Smooth muscle cell (in vitro differentiated cells): Measurements from ENCODE around the gene ITGAL. TPM values are rescaled to one million over a fixed set of nuclear protein-coding genes. Genes with fewer than 3 reads are reported as not detected.

Experiments used
- DNase-seq: peaks from one replicate; lab custom pipeline; 2025; ENCODE audit not compliant: unreplicated experiment; lab: John Stamatoyannopoulos, UW
- H2AFZ ChIP-seq: fragments of 200-600 bp; sonication (generic); 2 replicates; pipeline ENCODE4 v1.6.0; 2016; ENCODE audit warnings: antibody characterized with exemption, low read depth, mild to moderate bottlenecking
- H3F3A ChIP-seq: fragments of 200-600 bp; sonication (generic); 2 replicates; pipeline ENCODE4 v1.6.0; 2017; ENCODE audit warnings: antibody characterized with exemption, low read depth
- H3K27ac ChIP-seq: fragments of 200-600 bp; sonication (generic); 2 replicates; pipeline ENCODE4 v1.5.1; 2016; ENCODE audit warnings: low read depth, mild to moderate bottlenecking
- H3K27me3 ChIP-seq: fragments of 200-600 bp; sonication (generic); 2 replicates; pipeline ENCODE4 v1.6.1; 2016; ENCODE audit warnings: low read depth, mild to moderate bottlenecking
- H3K36me3 ChIP-seq: fragments of 200-600 bp; sonication (generic); 2 replicates; pipeline ENCODE4 v1.5.1; 2016; ENCODE audit warnings: low read depth
- H3K4me1 ChIP-seq: fragments of 200-600 bp; sonication (generic); 2 replicates; pipeline ENCODE4 v1.5.1; 2016; ENCODE audit warnings: low read depth
- H3K4me2 ChIP-seq: fragments of 200-600 bp; sonication (generic); 2 replicates; pipeline ENCODE4 v1.6.0; 2016; ENCODE audit warnings: mild to moderate bottlenecking
- H3K4me3 ChIP-seq: fragments of 200-600 bp; sonication (generic); 2 replicates; pipeline ENCODE4 v1.5.1; 2016; ENCODE audit warnings: mild to moderate bottlenecking
- H3K79me2 ChIP-seq: fragments of 200-600 bp; sonication (generic); 2 replicates; pipeline ENCODE4 v1.6.0; 2016; ENCODE audit warnings: low read depth, mild to moderate bottlenecking
- H3K9ac ChIP-seq: fragments of 200-600 bp; sonication (generic); 2 replicates; pipeline ENCODE4 v1.6.0; 2016; ENCODE audit warnings: low read depth
- H3K9me3 ChIP-seq: fragments of 200-600 bp; sonication (generic); replicated peaks from 2 replicates; pipeline ENCODE4 v1.5.1; 2016; ENCODE audit warnings: low read depth
- H4K20me1 ChIP-seq: fragments of 200-600 bp; sonication (generic); 2 replicates; pipeline ENCODE4 v1.6.0; 2016; ENCODE audit warnings: low read depth
- WGBS: methylation state at CpG from one replicate; pipeline ENCODE4 v1.1.7; 2016; ENCODE audit warnings: low lambda C conversion rate; 5-methylcytosine and 5-hydroxymethylcytosine counted together
- polyA plus RNA-seq: library from polyadenylated mRNA; unstranded; fragments of >200 nt; fragmentation: Nextera tagmentation; extraction: Ambion mirVana; gene quantifications from 2 replicates; pipeline ENCODE4 v1.2.1, GENCODE V29; 2016
- total RNA-seq: library from RNA; depleted of rRNA; stranded (reverse); fragments of >200 nt; gene quantifications from 2 replicates; pipeline ENCODE4 v1.2.3, GENCODE V29; 2014
- TF ChIP-seq, protein P1 (sequence below): fragments of 200-600 bp; sonication (generic); IDR thresholded peaks from 2 replicates; pipeline ENCODE4 v1.5.1; 2017; ENCODE audit warnings: borderline replicate concordance, mild to moderate bottlenecking, antibody characterized with exemption; ENCODE audit not compliant: insufficient read depth, poor library complexity, severe bottlenecking

ITGAL gene
- total and polyA plus RNA-seq, 2 experiments from 2014 or later, result not detected

DNA sequence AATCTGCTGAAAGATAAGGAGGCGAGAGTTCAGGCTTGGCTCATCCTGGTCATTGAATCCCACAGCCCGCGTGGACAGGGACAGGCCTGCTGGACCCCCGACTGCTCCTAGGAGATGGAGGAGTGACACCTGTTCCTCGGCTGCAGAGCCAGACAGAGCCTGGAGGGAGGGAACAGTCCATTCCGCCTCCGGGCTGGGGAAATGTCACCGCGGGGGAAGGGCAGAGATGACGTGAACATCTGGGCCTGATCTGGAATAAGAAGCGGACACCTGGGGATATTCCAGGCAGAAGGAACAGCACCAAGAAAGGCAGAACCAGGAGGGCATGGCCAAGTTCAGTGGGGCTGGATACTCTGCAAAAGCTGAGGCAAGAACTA is 60.6 kb downstream of the ITGAL start:
- WGBS, result 81% methylated on average over 11 of the region's 11 CpGs
- no peak for DNase-seq
- H3K9ac ChIP-seq, result no peak overlapping the region
- H2AFZ ChIP-seq, result no peak overlapping the region
- H3K4me3 ChIP-seq, result peak overlapping the region; percentile 85
- no peaks in the 10 kb centered on the region for H3K36me3 ChIP-seq
- no peaks in the 10 kb centered on the region for H3K27me3 ChIP-seq
- TF ChIP-seq, protein P1, sequence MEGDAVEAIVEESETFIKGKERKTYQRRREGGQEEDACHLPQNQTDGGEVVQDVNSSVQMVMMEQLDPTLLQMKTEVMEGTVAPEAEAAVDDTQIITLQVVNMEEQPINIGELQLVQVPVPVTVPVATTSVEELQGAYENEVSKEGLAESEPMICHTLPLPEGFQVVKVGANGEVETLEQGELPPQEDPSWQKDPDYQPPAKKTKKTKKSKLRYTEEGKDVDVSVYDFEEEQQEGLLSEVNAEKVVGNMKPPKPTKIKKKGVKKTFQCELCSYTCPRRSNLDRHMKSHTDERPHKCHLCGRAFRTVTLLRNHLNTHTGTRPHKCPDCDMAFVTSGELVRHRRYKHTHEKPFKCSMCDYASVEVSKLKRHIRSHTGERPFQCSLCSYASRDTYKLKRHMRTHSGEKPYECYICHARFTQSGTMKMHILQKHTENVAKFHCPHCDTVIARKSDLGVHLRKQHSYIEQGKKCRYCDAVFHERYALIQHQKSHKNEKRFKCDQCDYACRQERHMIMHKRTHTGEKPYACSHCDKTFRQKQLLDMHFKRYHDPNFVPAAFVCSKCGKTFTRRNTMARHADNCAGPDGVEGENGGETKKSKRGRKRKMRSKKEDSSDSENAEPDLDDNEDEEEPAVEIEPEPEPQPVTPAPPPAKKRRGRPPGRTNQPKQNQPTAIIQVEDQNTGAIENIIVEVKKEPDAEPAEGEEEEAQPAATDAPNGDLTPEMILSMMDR, result no peak
- peaks cover 14% of the 10 kb centered on the region for H3K4me1 ChIP-seq
- H4K20me1 ChIP-seq, result no peaks in the 10 kb centered on the region
- H3K79me2 ChIP-seq, result peaks cover 17% of the 10 kb centered on the region
- H3K4me2 ChIP-seq, result peak overlapping the region; percentile 89
- no peak overlapping the region for H3K27ac ChIP-seq
- peaks cover 7% of the 10 kb centered on the region for H3F3A ChIP-seq
- H3K9me3 ChIP-seq, result no peaks in the 10 kb centered on the region

GRCh38 chr16:30533748-30534367 is 61.3 kb downstream of the ITGAL start:
- Histone ChIP-seq H3K4me3 (peak overlapping the region; percentile 85), H3K79me2 (peaks cover 17% of the 10 kb centered on the region), H3K36me3 (no peaks in the 10 kb centered on the region), H3K4me2 (peak overlapping the region; percentile 89), H3K9ac (peak overlapping the region; percentile 89), H3F3A (peaks cover 7% of the 10 kb centered on the region), H2AFZ (peak overlapping the region; percentile 99), H4K20me1 (no peaks in the 10 kb centered on the region), H3K27ac (peak overlapping the region; percentile 64), H3K4me1 (peaks cover 13% of the 10 kb centered on the region), H3K9me3 (no peaks in the 10 kb centered on the region), H3K27me3 (no peaks in the 10 kb centered on the region)
- DNase-seq, result no peak
- WGBS, result 20% methylated on average over 29 of the region's 29 CpGs
- TF ChIP-seq, protein P1, result no peak

DNA sequence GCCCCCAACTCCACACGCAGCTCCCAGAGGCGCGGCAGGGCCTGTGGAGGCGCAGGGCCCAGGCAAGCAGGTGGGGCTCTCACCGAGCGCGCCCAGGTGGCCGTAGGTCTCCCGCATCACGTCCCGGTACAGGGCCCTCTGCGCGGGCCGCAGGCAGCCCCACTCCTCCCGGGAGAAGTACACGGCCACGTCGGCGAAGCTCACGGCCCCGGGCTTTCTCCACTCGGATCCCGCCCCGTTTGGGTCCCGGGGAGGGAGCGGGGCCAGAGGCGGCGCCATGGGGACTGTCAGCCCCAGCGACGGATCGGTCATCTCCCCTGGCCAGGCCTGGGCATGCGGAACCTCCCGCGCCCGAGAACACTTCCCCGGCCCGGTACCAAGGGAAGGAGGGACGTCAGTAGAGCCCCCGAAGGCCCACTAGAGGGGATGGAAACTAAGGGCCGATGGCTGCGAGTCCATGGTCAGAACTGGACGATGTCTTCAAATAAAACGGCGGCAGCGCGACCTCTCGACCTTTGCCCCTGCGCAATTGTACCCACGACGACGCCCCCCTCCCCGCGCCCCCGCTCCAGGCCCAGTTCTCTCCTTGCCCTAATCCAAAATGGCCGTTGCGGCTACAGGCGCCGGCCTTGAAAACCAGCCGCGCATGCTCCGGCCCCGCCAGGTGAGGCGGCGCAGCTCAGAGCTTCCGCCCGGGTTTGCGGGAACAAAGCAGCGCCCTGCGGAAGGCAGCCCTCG is 62.0 kb downstream of the ITGAL start, which contains the start of gene ZNF747:
Gene ZNF747, minus strand, starts transcription at position 491 of the 738 bp plus-strand sequence. Its CDS starts 179 bp downstream, at position 312.
- Histone ChIP-seq H2AFZ (peak within 1 kb of the TSS; percentile 99), H3F3A (peaks cover 4% of the 10 kb centered on the region), H3K4me3 (peak within 1 kb of the TSS; percentile 85), H3K9me3 (no peaks in the 10 kb centered on the region), H3K27me3 (no peaks in the 10 kb centered on the region), H3K4me1 (peaks cover 13% of the 10 kb centered on the region), H3K4me2 (peak within 1 kb of the TSS; percentile 89), H3K9ac (peak within 1 kb of the TSS; percentile 89), H4K20me1 (no peaks in the 10 kb centered on the region), H3K36me3 (no peaks in the 10 kb centered on the region), H3K27ac (peak within 1 kb of the TSS; percentile 64), H3K79me2 (peaks cover 17% of the 10 kb centered on the region)
- WGBS, result 2% methylated on average over 56 of the region's 70 CpGs
- peak; percentile 51 for DNase-seq
- TF ChIP-seq, protein P1, result no peak
